Adrenal gland (tissue), 5 donors: Measurements from ENCODE around the gene RBM34.

Source experiments
- POLR2A ChIP-seq, 2 donors: fragments of 450-650 bp; IDR thresholded peaks; one replicate each; pipeline ENCODE4 v1.6.1; 2017; ENCODE audit warnings: antibody characterized with exemption in 2 of 2, mild to moderate bottlenecking in 2 of 2, moderate library complexity in 1 of 2
- TF ChIP-seq, protein P1 (sequence below), 6 experiments: fragments of 450-650 bp in 4 of 6; fragments of 200-600 bp in 2 of 6; sonication (generic) in 1 of 6; IDR thresholded peaks; 1 replicate in 5 of 6; 2 replicates in 1 of 6; pipeline versions ENCODE4 v1.5.1 to v1.8.0; 2016 to 2021; ENCODE audit warnings: antibody characterized with exemption in 6 of 6, mild to moderate bottlenecking in 2 of 6, moderate library complexity in 1 of 6
- donor health status: DM: no; HTN: no; CAD: no.

DNA sequence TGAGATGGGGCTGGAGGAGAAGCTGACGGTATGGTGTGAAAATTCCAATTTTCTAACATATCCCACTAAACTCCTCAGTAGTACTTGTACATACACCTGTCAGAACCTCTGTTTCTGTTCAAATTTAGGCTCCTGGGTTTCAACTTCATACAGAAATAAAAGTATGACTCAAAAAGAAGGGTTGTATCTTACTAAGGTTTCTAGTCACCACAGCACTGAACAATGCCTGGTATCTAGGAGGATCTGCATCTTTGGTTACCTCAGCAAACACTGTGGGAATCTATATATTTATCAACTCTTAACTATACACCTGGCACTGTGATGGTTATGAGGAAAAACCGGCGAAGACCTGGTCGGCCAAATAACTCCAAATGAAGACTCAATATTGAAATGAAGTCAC is 13.8 kb downstream of the RBM34 start:
- TF ChIP-seq, protein P1, sequence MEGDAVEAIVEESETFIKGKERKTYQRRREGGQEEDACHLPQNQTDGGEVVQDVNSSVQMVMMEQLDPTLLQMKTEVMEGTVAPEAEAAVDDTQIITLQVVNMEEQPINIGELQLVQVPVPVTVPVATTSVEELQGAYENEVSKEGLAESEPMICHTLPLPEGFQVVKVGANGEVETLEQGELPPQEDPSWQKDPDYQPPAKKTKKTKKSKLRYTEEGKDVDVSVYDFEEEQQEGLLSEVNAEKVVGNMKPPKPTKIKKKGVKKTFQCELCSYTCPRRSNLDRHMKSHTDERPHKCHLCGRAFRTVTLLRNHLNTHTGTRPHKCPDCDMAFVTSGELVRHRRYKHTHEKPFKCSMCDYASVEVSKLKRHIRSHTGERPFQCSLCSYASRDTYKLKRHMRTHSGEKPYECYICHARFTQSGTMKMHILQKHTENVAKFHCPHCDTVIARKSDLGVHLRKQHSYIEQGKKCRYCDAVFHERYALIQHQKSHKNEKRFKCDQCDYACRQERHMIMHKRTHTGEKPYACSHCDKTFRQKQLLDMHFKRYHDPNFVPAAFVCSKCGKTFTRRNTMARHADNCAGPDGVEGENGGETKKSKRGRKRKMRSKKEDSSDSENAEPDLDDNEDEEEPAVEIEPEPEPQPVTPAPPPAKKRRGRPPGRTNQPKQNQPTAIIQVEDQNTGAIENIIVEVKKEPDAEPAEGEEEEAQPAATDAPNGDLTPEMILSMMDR (IDR thresholded peaks at IDR 0.05) = no peak
- TF ChIP-seq POLR2A (IDR thresholded peaks at IDR 0.05) = no peak
